SH-SY5Y (cell line): ENCODE results near the gene MYO1E.

ENCODE experiments used
- GATA2 ChIP-seq: IDR thresholded peaks from 2 replicates; pipeline ENCODE4 v1.6.1; 2011; ENCODE audit warnings: mild to moderate bottlenecking, low read depth, low read length
- GATA3 ChIP-seq: IDR thresholded peaks from 2 replicates; pipeline ENCODE4 v1.6.1; 2011; ENCODE audit warnings: low read depth, mild to moderate bottlenecking, low read length, moderate library complexity

DNA sequence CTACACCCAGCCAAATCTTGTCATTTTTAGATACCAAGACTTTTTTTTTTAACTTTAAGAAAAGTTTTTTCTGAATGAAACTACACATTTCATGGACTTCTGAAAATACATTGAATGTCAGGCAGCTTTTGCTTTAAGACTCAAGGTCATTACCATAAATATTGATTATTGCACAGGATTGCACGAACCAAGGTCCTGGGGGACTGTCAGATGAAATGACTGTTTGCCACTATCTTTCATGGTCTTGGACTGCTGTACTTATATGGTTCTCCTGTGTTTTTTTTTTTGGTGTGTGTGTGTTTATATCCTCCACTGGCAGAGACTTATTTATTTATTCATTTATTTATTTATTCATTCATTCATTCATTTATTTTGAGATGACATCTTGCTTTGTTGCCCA lies 6.9 kb upstream of the MYO1E start:
- TF ChIP-seq GATA2 (no peak), GATA3 (no peak)
